CD4-positive, alpha-beta T cell treated with Interleukin-4 for 1 hour (primary cell): ENCODE results near the gene INTS3.
A peak's percentile ranks its signal among the peaks of the same experiment; 100 is the strongest.

Source experiments
- DNase-seq, 2 donors: peaks; one replicate each; pipeline ENCODE4 v3.0.0-alpha.2; 2020 to 2022

Gene INTS3, protein sequence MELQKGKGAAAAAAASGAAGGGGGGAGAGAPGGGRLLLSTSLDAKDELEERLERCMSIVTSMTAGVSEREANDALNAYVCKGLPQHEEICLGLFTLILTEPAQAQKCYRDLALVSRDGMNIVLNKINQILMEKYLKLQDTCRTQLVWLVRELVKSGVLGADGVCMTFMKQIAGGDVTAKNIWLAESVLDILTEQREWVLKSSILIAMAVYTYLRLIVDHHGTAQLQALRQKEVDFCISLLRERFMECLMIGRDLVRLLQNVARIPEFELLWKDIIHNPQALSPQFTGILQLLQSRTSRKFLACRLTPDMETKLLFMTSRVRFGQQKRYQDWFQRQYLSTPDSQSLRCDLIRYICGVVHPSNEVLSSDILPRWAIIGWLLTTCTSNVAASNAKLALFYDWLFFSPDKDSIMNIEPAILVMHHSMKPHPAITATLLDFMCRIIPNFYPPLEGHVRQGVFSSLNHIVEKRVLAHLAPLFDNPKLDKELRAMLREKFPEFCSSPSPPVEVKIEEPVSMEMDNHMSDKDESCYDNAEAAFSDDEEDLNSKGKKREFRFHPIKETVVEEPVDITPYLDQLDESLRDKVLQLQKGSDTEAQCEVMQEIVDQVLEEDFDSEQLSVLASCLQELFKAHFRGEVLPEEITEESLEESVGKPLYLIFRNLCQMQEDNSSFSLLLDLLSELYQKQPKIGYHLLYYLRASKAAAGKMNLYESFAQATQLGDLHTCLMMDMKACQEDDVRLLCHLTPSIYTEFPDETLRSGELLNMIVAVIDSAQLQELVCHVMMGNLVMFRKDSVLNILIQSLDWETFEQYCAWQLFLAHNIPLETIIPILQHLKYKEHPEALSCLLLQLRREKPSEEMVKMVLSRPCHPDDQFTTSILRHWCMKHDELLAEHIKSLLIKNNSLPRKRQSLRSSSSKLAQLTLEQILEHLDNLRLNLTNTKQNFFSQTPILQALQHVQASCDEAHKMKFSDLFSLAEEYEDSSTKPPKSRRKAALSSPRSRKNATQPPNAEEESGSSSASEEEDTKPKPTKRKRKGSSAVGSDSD

DNA sequence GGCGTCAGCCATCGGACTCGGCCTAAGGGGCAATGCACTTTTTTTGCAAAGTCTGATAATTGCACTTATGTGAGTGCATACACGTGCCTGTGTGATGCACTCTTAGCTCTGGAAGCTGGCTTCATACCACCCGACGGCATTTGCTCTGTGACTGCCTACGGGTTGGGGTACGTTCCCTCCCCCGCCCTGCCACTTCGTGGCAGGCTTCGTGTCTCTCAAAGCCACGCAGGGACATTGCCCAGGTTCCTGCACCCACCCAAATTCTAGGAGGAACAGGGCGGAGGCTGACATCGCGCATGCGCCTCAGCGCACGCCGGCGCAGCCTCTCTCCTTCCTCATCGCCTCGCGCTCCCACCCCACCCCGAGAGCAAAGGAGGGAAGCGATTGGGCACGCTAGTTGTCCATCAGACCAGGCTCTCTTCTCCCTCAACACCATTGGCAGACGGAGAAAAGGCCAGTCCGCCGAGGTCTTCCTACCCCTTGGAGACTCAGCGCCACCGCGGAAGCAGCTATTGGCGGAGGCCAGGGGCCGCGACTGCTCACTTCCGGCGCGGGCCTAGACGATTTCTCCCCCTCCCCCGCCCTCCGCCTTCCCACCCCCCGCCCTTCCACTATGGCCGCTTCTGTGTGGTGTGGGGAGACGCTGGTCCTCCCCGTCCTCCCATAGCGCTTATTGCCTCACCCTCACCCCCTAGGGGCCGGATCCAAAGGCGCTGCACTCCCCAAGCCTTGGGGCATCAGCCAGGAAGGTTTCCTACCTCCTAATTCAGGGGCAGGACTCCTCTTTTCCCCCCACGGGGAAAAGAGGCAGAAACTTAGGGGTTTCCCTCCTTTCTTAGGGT lies at the start of gene INTS3:
Gene INTS3, plus strand, starts transcription at position 588 of the 842 bp plus-strand sequence. CDS start 585 bp downstream, outside the sequence.
- peak; percentile 100 for DNase-seq

DNA sequence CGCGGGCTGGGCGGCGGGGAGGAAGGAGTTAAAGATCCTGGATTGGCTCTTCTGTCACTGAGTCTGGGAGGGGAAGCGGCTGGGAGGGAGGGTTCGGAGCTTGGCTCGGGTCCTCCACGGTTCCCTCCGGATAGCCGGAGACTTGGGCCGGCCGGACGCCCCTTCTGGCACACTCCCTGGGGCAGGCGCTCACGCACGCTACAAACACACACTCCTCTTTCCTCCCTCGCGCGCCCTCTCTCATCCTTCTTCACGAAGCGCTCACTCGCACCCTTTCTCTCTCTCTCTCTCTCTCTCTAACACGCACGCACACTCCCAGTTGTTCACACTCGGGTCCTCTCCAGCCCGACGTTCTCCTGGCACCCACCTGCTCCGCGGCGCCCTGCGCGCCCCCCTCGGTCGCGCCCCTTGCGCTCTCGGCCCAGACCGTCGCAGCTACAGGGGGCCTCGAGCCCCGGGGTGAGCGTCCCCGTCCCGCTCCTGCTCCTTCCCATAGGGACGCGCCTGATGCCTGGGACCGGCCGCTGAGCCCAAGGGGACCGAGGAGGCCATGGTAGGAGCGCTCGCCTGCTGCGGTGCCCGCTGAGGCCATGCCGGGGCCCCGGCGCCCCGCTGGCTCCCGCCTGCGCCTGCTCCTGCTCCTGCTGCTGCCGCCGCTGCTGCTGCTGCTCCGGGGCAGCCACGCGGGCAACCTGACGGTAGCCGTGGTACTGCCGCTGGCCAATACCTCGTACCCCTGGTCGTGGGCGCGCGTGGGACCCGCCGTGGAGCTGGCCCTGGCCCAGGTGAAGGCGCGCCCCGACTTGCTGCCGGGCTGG lies 49.1 kb upstream of the INTS3 start, which contains the start of gene NPR1:
Gene NPR1, plus strand, starts transcription at position 170 of the 818 bp plus-strand sequence. Its CDS starts 421 bp downstream, at position 591.
- DNase-seq = no peak

DNA sequence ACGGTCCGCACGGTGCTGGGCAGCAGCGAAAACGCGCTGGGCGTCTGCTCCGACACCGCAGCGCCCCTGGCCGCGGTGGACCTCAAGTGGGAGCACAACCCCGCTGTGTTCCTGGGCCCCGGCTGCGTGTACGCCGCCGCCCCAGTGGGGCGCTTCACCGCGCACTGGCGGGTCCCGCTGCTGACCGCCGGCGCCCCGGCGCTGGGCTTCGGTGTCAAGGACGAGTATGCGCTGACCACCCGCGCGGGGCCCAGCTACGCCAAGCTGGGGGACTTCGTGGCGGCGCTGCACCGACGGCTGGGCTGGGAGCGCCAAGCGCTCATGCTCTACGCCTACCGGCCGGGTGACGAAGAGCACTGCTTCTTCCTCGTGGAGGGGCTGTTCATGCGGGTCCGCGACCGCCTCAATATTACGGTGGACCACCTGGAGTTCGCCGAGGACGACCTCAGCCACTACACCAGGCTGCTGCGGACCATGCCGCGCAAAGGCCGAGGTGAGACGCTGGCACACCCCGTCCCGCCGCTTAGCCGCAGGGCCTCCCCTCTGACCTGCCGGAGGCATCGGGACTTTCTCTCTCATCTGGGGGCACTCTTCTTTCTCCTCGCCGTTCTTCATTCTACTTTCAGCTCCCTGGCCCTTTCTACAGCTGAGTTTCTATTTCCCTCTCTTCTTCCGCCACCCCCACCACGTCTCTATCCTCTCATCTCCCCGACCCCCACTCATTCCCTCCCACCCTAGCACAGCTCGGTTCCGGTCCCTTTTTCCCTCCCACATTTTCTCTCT lies 48.3 kb upstream of the INTS3 start:
- no peak for DNase-seq

DNA sequence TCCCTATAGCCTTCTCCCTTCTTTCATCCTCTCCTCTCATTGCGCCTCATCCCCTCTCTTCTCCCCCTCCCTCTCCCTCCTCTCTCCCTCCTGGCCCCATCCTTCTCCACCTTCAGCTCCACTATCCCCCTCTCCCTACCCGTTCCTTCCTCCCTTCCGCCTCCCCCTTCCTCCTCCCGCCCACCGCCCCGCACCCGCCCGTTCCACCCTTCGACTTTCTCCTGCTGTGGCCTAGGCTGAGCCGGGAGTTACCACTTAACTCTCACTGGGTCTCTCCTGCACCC lies 47.8 kb upstream of the INTS3 start:
- no peak for DNase-seq

DNA sequence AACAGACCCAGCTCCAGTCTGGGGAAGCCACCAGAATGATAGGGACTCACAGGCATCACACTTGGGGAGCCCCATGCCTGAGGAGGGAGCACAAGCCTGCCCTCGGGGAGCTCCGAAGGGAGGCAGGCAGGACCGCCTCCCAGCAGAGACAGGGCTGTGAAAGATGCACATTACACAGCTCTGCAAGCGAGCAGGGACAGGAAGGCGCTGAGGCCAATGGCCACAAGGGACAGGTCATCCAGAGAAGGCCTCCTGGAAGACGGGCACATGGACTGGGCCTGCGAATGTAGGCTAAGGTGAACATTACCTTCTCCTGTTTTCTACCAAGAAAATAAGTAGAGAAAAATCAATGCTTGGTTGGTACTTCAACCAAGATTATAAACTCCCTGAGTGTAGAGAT lies 45.1 kb upstream of the INTS3 start:
- no peak for DNase-seq

DNA sequence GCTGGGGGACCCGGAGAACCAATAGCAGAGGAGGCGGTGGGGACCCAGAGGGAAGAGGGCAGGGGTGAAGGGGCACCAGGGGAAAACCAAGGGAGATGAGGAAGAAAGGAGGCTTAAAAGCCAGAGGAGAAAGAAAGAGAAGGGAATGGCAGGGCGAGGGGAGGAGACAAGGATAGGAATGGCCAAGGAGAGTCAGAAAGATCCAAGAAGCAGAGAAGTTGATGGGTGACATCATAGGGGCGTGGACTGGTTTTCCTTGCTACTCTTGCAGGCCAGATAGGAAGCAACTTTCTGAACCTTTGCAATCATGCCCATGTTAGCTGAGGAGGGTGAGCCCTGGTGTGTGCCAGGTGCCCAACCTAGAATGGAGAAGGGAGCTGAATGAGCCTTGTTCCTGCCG lies 44.0 kb upstream of the INTS3 start:
- DNase-seq = no peak

DNA sequence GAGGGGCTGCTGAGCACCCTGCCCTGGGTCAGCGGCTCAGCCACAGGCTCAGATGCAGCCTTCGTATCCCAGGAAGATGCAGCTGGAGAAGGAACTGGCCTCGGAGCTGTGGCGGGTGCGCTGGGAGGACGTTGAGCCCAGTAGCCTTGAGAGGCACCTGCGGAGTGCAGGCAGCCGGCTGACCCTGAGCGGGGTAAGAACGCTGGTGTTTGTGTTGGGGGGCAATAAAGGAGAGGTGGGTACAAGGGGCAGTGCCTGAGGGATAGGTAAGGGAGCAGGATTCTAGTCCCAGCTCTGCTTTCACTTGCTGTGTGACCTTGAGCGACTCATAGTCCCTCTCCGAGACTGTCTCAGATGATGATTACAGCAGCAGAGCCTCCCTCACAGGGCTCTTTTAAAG lies 43.0 kb upstream of the INTS3 start:
- no peak for DNase-seq

DNA sequence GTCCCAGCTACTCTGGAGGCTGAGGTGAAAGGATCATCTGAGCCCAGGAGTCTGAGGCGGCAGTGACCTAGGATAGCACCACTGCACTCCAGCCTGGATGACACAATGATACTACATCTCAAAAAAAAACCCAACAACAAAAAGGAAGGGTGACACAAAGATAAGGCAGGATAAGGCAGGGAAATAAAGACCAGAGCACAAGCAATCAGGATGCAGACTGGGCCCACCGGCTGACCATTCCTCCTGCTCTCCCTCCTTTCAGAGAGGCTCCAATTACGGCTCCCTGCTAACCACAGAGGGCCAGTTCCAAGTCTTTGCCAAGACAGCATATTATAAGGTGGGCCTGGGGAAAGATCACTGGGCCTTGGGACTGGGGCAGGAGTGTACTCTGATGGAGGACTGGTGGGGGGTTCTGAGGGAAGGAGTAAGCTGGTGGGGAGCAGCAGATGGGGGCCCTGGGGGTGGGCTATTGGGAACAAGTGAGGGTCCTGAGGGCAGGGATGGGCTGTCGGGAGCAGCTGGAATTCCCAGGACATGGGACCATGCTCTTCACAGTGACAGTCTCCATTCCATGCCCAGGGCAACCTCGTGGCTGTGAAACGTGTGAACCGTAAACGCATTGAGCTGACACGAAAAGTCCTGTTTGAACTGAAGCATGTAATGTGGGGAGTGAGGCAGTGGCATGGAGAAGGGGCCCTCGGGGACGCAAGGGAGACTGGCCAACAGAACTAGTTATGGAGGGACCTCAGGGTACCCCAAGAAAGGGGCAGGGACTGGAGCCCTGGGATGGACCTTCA lies 42.1 kb upstream of the INTS3 start:
- no peak for DNase-seq

DNA sequence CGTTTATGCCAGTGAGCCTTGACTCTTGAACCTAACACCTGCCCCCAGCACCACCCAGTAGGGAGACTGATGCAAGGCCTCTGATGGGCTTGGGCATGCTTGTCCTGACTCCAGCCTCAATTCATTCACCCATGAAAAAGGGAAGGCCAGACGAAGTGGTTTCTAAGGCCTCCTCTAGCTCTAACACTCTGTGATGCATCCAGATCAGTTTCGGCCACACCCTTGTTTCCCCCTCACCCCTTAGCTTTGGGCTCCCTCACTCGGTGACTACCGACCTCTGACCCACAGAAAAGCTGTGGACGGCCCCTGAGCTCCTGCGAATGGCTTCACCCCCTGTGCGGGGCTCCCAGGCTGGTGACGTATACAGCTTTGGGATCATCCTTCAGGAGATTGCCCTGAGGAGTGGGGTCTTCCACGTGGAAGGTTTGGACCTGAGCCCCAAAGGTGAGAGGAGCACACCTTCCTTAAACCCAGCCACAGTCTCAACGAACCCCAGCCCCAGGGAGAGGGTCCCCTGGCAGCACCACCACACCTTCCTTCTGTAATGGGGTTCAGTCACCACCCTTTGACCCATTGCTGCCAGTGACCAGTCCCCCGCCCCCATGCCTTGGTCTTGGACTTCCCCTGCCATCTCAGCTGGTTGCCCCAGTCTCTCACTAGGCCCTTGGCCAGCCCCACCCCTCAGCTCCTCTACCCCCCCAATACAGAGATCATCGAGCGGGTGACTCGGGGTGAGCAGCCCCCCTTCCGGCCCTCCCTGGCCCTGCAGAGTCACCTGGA lies 40.3 kb upstream of the INTS3 start:
- no peak for DNase-seq

DNA sequence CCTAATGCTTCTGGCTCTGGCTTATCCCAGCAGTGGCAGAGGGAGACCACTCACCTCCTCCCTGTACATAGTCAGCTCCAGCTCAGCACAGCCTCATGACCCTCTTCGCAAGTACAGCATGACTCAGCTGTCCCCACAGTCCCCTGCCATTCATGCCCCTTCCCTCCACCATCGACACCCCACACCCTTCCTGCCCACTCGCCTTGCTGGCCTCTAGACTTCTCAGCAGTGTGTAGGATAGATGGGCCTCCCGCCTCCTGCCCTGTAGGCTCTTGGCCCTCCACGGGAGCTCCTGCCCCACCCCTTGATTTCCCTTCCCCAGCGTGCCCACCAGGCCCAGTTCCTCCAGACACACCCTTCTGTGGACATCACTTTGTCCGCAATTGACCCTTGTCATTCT lies 39.6 kb upstream of the INTS3 start:
- no peak for DNase-seq

DNA sequence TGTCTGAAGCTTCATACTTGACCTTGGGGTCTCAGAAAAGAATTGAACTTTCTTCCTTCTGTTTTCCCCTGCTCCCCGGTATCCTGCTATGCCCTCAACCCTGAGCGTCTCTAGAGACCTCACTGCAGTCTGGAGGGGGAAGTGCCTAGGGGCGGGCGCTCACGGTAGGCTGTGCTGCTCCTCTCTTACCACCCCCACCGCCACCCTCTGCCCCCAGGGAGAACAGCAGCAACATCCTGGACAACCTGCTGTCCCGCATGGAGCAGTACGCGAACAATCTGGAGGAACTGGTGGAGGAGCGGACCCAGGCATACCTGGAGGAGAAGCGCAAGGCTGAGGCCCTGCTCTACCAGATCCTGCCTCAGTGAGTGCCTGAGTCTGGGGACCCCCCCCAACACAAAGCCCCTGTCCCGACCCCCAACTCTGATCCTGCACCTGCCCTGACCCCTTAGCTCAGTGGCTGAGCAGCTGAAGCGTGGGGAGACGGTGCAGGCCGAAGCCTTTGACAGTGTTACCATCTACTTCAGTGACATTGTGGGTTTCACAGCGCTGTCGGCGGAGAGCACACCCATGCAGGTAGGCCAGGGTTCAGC lies 39.0 kb upstream of the INTS3 start:
- no peak for DNase-seq

DNA sequence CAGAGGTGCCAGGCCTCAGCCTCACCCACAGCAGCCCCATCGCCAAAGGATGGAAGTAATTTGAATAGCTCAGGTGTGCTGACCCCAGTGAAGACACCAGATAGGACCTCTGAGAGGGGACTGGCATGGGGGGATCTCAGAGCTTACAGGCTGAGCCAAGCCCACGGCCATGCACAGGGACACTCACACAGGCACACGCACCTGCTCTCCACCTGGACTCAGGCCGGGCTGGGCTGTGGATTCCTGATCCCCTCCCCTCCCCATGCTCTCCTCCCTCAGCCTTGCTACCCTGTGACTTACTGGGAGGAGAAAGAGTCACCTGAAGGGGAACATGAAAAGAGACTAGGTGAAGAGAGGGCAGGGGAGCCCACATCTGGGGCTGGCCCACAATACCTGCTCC lies 34.4 kb upstream of the INTS3 start:
- no peak for DNase-seq

DNA sequence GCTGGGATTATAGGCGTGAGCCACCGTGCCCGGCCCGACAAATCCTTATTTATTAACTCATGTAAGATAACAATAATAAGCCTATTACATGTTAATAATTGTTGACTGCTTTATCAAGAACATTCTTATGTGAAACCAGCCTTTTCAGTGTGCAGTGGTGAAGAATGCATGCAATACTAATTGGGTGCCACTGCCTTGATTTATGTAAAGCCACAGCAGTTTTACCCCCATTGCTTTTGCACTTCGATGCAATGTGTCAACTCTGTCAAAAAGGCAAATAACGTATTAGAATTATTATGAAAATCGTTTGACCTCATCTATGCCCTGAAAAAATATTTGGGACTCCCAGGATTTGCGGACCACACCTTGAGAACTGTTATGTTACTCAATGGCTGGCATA lies 31.1 kb upstream of the INTS3 start:
- no peak for DNase-seq

DNA sequence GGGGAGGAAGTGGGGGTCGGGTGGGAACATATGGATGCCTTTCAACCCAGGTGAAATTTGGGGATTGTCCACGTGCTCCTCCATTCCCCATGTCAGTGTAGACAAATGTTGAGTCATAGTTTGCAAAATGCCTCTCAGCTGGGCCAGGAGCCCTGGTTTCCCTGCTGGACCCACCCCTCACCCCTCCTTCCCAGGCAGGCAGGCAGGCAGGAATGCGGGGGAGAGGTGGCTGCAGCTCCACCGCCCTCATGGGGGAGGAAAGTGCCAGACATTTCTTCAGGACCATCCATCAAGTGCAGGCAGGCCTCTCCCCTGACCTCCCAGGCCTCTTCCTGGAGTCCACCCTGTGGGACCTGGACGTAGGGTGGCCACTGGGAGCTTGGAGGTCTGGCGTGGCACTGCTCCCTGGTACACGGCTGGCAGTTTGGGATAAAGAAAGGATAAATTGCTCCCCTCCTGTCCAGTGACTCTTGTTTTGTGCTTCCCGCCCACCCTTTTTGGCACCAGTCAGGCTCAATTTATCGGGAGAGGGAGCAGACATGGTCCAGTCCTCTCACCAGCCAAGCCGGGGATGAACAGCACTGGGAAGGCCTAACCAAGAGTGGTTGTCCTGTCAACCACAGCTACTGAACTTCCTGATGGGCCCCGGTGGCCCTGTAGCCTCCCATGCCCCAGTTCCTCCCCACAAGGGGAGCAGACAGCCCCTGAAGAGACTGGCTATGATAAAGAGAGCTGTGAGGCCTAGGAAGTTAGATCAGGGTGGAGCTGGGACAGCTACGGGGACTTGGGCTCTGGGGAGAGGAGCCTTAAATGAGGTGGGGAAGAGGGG lies 30.4 kb upstream of the INTS3 start:
- no peak for DNase-seq

DNA sequence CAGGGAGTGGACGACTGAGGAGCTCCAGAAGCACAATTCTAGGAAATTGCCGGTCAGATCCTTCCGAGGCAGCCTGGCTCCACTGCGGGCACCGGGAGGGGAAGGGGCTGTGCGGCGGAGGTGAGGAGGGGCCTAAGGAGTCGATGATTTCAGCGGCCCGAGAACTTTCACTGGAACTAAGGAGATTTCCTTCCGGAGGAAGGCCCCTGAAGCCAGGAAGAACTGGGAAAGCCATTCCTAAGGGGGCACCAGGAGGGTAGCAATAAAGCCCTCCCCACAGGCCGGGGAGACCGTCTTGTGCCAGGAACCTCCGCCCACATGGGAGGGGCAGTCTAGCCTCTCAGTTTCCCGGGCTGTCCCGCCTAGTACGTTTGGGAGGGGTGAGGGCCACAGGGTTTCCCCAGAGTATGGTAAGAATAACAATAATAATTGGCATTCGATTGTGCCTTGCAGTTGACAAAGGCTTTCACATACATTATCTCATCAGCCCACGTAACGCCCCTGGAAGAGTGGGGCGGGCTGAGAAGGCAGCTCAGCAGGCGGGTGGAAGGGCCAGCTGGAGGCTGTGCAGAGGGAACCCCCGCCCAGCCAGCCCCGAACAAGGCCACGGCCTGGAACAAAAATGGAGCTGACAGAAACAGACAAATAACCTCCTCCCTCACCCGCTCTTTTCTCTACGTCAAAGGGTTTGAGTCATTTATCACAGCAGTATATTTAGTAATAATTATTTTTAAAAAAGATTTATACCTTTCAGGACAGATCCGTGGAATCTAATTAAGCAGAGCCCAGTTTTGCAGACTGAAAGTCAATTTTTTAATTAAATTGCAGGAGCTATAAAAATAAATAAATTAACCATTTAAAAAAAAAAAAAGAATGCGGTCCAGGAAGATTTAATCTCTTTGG lies 29.6 kb upstream of the INTS3 start:
- DNase-seq = no peak

DNA sequence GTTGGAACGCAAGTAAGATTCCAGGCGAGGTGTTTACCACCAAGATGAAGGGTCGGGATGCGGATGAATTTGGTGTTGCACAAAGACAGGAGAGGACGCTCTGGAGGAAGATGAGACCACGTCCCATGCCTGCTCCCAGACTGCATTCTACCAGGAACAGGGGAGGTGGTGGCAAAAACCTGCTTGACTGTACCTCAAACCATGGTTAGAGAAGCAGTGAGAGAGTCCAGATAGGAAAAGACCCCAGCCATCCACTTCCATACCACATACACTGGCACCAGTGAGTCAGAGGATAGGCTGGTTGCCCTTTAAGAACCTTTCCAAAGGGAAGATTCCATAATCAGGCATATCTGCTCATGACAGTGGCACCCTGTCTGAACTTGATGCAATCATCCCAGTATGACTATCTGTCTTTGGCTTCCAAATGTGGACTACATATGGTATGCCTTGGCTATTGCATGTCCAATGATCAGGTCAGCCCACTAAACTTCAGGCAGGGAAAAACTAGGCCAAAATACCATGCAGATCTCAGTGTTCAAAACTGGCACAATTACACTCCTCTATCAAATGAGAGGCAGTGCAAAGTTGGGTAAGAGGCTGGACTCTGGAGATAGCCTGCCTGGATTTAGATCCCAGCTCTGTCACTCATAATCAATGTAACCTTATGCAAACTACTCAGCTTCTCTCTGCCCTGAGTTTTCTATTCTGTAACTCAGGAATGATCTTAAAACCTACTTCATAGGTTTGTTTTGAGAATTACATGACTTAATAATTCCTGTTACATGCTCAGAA lies 28.7 kb upstream of the INTS3 start:
- DNase-seq = no peak
